ENCODE results near the gene ENTREP1.

GRCh38 chr9:69292078-69292477, 32.9 kb upstream of the ENTREP1 start:
- TF ChIP-seq CTCF (IDR thresholded peaks at IDR 0.05): no peak
- TF ChIP-seq POLR2A (IDR thresholded peaks at IDR 0.05): no peak
